ENCODE measurements around the gene FAM236C.
"Not testable (repeated sequence)": the region's sequence is repeated elsewhere in the genome, so short reads cannot be mapped to it uniquely, and the experiment has no call there.

FAM236C gene

GRCh38 chrX:72912315-72912714, at the start of gene FAM236C:
TSS of gene FAM236C (plus strand) at chrX:72912615. CDS start at chrX:72912715, 100 bp downstream.
- DNase-seq (ENCODE audit: low spot score), result not testable (repeated sequence)

GRCh38 chrX:72882898-72883297, 29.5 kb upstream of the FAM236C start:
- not testable (repeated sequence) for DNase-seq (ENCODE audit: low spot score)

- not testable (repeated sequence) for DNase-seq (ENCODE audit: low spot score)
Observed at GRCh38 chrX:72889740-72890139, 22.7 kb upstream of the FAM236C start.

- DNase-seq (ENCODE audit: low spot score), result not testable (repeated sequence)
Observed at GRCh38 chrX:72916096-72916495, 3.7 kb downstream of the FAM236C start.

GRCh38 chrX:72932283-72932682, 19.9 kb downstream of the FAM236C start:
- not testable (repeated sequence) for DNase-seq (ENCODE audit: low spot score)

GRCh38 chrX:72936455-72936854, 24.0 kb downstream of the FAM236C start:
- not testable (repeated sequence) for DNase-seq (ENCODE audit: low spot score)

GRCh38 chrX:72936882-72937455, 24.6 kb downstream of the FAM236C start:
- not testable (repeated sequence) for DNase-seq (ENCODE audit: low spot score)

GRCh38 chrX:72937906-72938305, 25.5 kb downstream of the FAM236C start, which contains the start of gene FAM236A:
TSS of gene FAM236A (plus strand) at chrX:72938206. CDS start at chrX:72938263, 57 bp downstream.
- not testable (repeated sequence) for DNase-seq (ENCODE audit: low spot score)

- not testable (repeated sequence) for DNase-seq (ENCODE audit: low spot score)
Observed at GRCh38 chrX:72942272-72942671, 29.9 kb downstream of the FAM236C start.

- not testable (repeated sequence) for DNase-seq (ENCODE audit: low spot score)
Observed at GRCh38 chrX:72943035-72943818, 30.8 kb downstream of the FAM236C start.

- not testable (repeated sequence) for DNase-seq (ENCODE audit: low spot score)
Observed at GRCh38 chrX:72943819-72944169, 31.4 kb downstream of the FAM236C start, which contains the start of gene DMRTC1. TSS of gene DMRTC1 (minus strand) at chrX:72943837. CDS start at chrX:72875694, 68,143 bp downstream.

- not testable (repeated sequence) for DNase-seq (ENCODE audit: low spot score)
Observed at GRCh38 chrX:72959971-72960370, 47.6 kb downstream of the FAM236C start.

All from HuH-7 (cell line).